ENCODE results near the gene PHC3. TPM values are rescaled to one million over a fixed set of nuclear protein-coding genes. Genes with fewer than 3 reads are reported as not detected.
"Not testable (repeated sequence)": the region's sequence is repeated elsewhere in the genome, so short reads cannot be mapped to it uniquely, and the experiment has no call there.

The PHC3 gene
- polyA plus RNA-seq, 3 donors = 24.0 to 39.3 (median 39.2) TPM

- DNase-seq = no peak
Observed at GRCh38 chr3:170201527-170201926, 20.0 kb upstream of the PHC3 start.

- no peak for DNase-seq
Observed at GRCh38 chr3:170200987-170201386, 19.5 kb upstream of the PHC3 start.

DNA sequence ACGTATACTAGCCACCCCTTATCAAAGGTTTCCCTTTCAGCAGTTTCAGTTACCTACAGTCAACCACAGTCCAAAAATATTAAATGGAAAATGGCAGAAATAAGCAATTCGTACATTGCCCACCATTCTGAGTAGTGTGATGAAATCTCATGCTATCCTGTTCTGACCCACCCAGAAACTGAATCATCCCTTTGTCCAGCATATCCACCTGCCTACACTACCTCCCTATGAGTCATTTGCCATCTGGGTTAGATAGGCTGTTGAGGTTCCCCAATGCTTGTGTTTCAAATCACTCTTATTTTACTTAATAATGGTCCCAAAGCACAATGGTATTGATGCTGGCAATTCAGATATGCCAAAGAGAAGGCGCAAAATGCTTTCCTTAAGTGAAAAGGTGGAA, 15.3 kb upstream of the PHC3 start:
- DNase-seq = no peak

DNA sequence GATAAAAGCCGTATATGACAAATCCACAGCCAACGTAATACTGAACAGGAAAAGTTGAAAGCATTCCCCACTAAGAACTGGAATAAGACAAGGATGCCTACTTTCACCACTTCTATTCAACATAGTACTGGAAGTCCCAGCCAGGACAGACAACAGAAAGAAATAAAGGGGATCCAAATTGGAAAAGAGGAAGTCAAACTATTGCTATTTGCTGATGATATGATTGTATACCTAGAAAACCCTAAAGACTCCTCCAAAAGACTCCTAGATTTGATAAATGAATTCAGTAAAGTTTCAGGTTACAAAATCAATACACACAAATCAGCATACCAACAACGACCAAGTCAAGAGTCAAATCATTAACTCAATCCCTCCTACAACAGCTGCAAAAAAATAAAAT, 14.2 kb upstream of the PHC3 start:
- not testable (repeated sequence) for DNase-seq

- no peak for DNase-seq
Observed at GRCh38 chr3:170189398-170190256, 8.1 kb upstream of the PHC3 start.

DNA sequence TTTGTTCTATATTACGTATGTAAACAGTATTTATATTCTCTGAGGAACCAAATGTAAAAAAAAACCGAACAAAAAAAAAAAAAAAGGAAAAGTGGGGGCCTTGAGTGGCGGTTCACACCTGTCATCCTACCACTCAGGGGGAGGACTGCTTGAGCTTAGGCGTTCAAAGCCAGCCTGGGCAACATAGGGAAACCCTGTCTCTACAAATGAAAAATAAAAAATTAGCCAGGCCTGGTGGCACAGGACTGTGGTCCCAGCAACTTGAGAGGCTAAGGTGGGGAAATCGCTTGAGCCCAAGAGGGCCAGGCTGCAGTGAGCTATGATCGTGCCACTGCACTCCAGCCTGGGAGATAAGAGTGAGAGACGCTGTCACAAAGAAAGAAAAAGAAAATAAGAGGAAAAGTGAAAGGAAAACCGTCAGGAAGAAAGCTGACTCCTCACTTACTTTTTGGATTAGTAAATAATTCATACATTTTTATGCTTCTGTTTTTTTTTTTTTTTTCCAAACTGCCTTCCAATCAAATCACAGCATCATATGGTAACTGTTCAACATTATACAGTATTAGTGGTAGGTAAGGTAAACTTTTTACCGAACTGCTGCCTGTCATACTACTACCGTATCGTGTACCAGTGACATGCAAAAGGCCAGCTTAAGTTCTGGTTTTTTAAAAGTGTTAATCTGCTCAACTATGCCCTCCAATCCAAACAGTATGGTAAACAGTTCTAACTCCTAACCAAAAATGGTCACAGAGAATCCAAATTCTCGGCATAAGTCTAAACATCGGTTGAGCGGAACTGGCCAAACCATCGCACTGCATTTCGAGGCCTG, 1.2 kb downstream of the PHC3 start:
- DNase-seq = no peak

DNA sequence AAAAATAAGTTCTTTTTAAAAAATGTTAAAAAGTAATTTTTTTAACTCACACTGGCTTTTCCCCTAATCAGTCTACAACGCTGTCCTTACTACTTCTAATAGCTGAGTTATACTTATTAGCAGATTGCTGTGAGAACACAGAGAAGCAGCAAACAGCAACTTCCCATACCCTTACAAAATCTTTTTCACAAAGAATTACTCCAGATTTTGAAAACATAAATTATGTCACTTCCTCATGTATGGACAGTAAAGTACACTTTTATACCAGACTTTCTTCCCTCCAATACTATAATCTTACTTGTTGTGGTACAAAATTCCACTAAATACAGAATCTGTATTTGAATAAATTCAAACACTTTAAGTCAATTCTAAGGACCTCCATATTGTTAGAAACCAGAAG, 2.1 kb downstream of the PHC3 start:
- DNase-seq = no peak

DNA sequence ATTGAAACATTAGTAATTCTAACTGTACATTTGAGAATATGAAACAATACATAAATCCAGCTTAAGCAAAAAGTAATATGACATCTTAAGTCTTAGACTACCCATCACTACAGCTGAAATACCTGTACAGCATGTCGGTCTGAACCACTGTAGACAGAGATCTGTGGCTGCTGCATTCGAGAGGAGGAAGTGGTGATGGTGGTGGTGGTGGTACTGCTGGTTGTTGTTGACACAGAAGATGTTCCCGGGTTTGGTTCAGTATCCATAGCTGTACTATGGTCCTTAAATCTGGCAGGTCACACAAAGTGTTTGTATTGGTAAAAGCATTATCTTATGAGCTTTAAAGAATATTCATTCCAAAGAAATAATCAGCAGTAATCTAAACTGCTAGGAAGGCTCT, 2.9 kb downstream of the PHC3 start:
- no peak for DNase-seq

DNA sequence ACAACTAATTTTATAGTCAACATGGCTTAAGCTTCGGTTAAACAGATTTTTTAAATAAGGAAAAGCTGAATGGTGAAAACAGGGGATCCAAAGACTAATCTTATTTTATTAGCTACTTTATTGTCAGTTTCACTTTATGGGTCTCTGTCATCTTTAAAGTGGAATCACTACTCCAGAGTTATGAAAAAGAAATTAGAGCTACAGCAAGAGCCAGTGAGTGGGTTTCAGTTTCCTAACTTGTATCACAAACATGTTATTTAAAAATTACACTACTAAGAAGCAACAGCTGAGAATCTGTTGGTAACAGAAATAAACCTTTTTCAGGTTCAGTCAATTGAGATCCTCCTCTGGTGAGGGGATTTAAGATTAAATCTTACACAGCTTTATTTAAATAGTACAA, 10.0 kb downstream of the PHC3 start:
- no peak for DNase-seq

DNA sequence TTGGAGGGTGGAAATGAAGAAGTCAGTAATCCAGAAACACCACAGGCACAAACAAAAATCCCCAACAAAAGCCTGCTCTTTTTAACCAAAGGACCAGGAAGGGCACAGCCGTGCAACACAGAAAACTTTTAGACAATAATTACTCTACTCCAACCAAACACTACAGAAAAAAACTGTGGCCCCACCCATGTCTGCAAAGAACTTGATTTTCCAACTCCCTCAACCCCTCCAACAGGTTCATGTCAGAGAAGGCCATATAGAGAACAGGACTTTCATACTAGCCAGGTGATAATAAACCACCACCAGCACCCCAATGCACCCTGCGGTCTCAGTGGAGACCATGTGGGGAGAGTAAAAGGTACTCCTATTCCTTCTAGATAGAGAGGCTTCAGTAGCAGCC, 16.8 kb downstream of the PHC3 start:
- no peak for DNase-seq

DNA sequence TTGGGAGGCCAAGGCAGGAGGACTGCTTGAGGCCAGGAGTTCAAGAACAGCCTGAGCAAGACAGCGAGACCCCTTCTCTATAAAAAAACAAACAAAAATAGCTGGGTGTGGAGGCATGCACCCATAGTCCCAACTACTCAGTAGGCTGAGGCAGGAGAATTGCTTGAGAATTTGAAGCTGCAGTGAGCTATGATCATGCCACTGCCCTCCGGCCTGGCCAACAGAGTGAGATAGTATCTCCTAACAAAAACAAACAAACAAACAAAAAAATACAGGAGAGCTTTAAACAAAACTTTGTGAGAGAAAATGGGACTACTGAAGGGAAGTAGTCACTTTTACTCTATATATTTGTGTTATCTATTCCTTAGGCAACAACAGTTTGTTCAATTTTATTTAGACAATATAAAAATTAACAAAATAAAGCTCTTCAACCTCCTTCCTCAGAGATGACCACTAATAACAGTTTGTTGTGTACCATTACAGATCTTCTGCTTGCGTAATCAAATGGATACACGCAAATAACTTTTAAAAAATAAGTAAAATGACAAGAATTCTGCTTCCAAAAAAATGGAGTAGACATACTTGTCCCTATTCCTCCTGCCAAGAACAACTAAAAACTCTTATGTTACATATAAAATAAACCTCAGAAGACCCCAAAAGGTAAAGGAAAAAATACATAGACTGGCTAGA, 17.4 kb downstream of the PHC3 start:
- no peak for DNase-seq

DNA sequence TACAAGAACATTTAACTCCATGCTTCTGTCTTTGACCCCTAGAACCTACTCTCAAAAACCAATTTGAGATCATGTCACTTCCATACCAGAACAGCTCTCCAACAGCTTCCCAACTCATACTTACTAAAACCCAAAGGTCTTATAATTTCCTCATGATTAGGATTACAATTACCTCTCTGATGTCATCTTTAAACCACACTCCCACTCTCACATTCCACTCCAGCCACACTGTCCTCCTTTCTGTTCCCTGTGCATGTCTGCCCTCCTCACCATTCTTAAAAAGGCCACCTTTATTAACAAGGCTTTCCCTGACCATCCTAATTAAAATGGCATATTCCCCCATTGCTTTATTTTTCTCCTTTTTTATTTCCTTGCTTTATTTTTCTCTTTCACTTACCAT, 18.9 kb downstream of the PHC3 start:
- DNase-seq = no peak

DNA sequence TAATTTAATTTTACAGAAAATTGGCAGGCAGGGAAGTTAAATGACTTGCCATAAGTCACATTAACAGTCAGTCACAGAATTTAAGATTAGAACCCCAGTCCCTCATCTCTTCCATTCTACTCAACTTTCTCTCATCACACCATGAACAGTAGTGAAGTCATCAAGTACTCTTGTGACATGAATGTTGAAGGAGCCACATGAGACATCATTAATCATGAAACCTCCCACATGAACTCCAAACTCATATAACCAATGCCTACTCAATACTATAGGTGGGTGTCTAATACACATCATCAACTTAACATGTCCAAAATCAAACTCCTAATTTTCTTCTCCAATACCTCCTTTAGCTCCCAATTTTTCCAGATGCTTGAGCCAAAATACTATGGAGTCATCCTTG, 19.5 kb downstream of the PHC3 start:
- DNase-seq = no peak

- DNase-seq = no peak
Observed at GRCh38 chr3:170159933-170160332, 21.6 kb downstream of the PHC3 start.

GRCh38 chr3:170159459-170159858, 22.1 kb downstream of the PHC3 start:
- no peak for DNase-seq

- no peak for DNase-seq
Observed at GRCh38 chr3:170155604-170156003, 25.9 kb downstream of the PHC3 start.

GRCh38 chr3:170154569-170155143, 26.9 kb downstream of the PHC3 start:
- DNase-seq = no peak

DNA sequence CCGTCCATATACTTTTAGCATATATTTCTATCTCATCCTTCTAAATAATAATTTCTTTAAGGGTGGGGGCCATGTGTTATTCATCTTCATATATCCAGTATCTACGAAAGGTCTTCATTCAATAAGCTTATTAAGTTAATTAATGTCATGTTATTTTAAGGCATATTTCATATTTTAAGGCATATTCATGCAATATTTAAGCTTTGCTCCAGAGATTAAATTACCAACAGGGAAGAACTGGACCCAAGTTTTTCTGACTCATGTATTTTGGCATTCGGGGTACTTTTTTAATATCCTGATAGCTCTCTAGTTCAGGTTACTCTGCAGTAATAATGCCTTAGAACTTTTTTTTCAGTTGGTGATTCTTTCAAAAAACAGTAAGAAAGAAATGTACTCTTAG, 27.4 kb downstream of the PHC3 start:
- DNase-seq = no peak

- DNase-seq = no peak
Observed at GRCh38 chr3:170151536-170151935, 30.0 kb downstream of the PHC3 start.

DNA sequence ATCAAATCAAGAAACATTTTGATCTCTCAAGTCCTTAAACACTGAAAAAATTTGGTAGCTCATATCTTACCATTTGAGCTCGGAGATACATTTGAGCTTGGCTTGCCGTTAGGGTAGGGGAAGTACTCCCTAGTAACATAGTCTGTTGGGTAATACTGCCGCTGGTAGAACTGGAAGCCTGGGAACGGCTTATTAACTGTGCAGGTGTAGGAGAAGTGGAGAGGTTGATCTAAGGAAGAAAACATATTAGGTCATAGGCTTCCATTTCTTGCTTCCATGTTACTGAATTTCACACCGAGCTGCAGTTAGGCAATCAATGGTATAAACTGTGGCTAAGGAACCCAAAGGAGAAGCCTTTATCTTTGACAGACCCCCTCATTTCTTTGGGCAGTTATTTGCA, 32.5 kb downstream of the PHC3 start:
- no peak for DNase-seq

DNA sequence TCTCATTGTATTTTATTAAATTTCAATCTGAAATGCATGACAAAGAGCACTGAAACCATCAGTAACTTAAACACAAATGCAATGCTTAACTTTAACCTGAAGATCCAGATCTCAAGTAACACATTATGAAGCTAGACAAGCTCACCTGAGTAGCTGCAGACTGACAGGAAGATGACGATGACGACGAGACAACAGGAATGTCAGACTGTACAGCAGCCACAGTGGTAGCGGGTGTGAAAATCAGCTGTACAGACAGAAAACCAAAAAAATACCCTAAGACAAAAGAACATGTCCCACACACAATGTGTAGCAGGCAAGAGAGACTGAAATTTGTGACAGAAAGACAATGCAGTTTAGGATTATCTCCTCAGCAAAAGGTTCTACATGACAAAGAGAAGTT, 36.3 kb downstream of the PHC3 start:
- DNase-seq = no peak

GRCh38 chr3:170144437-170144843, 37.1 kb downstream of the PHC3 start:
- no peak for DNase-seq

All from renal pelvis (tissue), 4 donors.